ENCODE measurements around the gene PALB2. TPM values are rescaled to one million over a fixed set of nuclear protein-coding genes. Genes with fewer than 3 reads are reported as not detected.

PALB2 gene
- total and polyA plus RNA-seq, 2 of the 8 experiments (the other 6 are each of a cell fraction or from before 2014, with no cell fraction given), result 12.5 to 33.1 TPM

- H3K27ac ChIP-seq (ENCODE audit: low read depth, low read length), result no peak overlapping the region
- H4K91ac ChIP-seq (replicated peaks; ENCODE audit: insufficient read length, low read length), result no peak overlapping the region
- H2BK20ac ChIP-seq (ENCODE audit: low read length), result no peak overlapping the region
- H3K4me3 ChIP-seq (ENCODE audit: extremely low read depth in 1 of 4, insufficient read depth in 2 of 4, low read depth in 3 of 4, low read length in 4 of 4), result no peak overlapping the region
- no peak overlapping the region for H3K18ac ChIP-seq (ENCODE audit: extremely low read depth, low read length)
- peaks cover 5% of the 10 kb centered on the region; the same call in 1 of the 2 replicates for H3K23me2 ChIP-seq (ENCODE audit: low read depth, low read length)
- 88% methylated on average over 8 of the region's 8 CpGs; no CpG with 5 or more reads in 1 of the 2 experiments for WGBS, 2 experiments (ENCODE audit: extremely low coverage in 1 of 2, insufficient coverage in 1 of 2, insufficient read length in 1 of 2, insufficient replicate concordance in 2 of 2, low coverage in 1 of 2, low lambda C conversion rate in 2 of 2, missing lambda C conversion rate in 1 of 2)
- no peak overlapping the region for H3K23ac ChIP-seq (ENCODE audit: insufficient read length)
- no peaks in the 10 kb centered on the region for H3K27me3 ChIP-seq (replicated peaks in 1 of 4; ENCODE audit: control insufficient read depth in 3 of 4, extremely low read depth in 1 of 4, insufficient read depth in 3 of 4, low read length in 3 of 4)
- H3K56ac ChIP-seq (replicated peaks; ENCODE audit: insufficient read length, low read depth, low read length), result no peak overlapping the region
- peaks cover 0 to 2% of the 10 kb centered on the region in 2 experiments; a peak in 2 of 4 replicates for H3K79me2 ChIP-seq (ENCODE audit: control insufficient read depth in 1 of 2, insufficient read depth in 2 of 2, low read length in 2 of 2)
- no peaks in the 10 kb centered on the region for H3K9me3 ChIP-seq (ENCODE audit: insufficient read depth in 2 of 2, low read depth in 1 of 2, low read length in 1 of 2)
- H3K36me3 ChIP-seq (ENCODE audit: control insufficient read depth in 2 of 4, insufficient read depth in 4 of 4, low read length in 3 of 4), result peaks cover 0 to 12% (median 5%) of the 10 kb centered on the region in 4 experiments; a peak in 7 of 8 replicates
- no peak overlapping the region for H2BK15ac ChIP-seq (ENCODE audit: low read length)
- H3K4me2 ChIP-seq (ENCODE audit: insufficient read depth in 1 of 2, low read depth in 2 of 2, low read length in 2 of 2), result no peak overlapping the region
- no peaks in the 10 kb centered on the region for H3K79me1 ChIP-seq (ENCODE audit: low read depth, low read length)
- H4K5ac ChIP-seq (ENCODE audit: insufficient read length, low read depth, low read length), result no peak overlapping the region
- no peak overlapping the region for H3K14ac ChIP-seq (ENCODE audit: insufficient read length)
- no peak overlapping the region for H2BK5ac ChIP-seq (ENCODE audit: low read depth, low read length)
- no peak overlapping the region for H2BK12ac ChIP-seq (ENCODE audit: low read depth, low read length)
- H2AFZ ChIP-seq (ENCODE audit: low read length), result no peak overlapping the region
- H3K4me1 ChIP-seq (replicated peaks in 1 of 4; ENCODE audit: control insufficient read depth in 3 of 4, insufficient read depth in 4 of 4, low read length in 3 of 4), result peaks cover 0 to under 1% (median 0%) of the 10 kb centered on the region in 4 experiments; a peak in 1 of 7 replicates
- H4K8ac ChIP-seq (ENCODE audit: extremely low read depth, insufficient read depth, low read length), result no peak overlapping the region
- FAIRE-seq (no peak), DNase-seq (ENCODE audit: low read depth in 1 of 2, low spot score in 2 of 2) (no peak)
- ChIA-PET CTCF (ENCODE audit: partially characterized antibody) (interaction anchor here (0.8 to 1.4 kb wide), 2 partner anchors 11 to 53 kb away, joined by 3 read pairs; no protein-coding TSS in a partner anchor), POLR2A (ENCODE audit: partially characterized antibody) (interaction anchor here (0.8 to 1.2 kb wide), 2 partner anchors 11 to 18 kb away, joined by 3 read pairs; no protein-coding TSS in a partner anchor)
- no peak overlapping the region for H2AK5ac ChIP-seq (ENCODE audit: low read depth, low read length)
- H4K20me1 ChIP-seq (replicated peaks in 1 of 2; ENCODE audit: control insufficient read depth in 1 of 2, insufficient read depth in 2 of 2, low read length in 2 of 2), result no peaks in the 10 kb centered on the region
- H3K4ac ChIP-seq (replicated peaks; ENCODE audit: insufficient read length, low read depth, low read length), result no peak overlapping the region
- H3K9ac ChIP-seq (replicated peaks in 1 of 4; ENCODE audit: extremely low read depth in 1 of 4, low read depth in 3 of 4, low read length in 3 of 4), result no peak overlapping the region
- H2BK120ac ChIP-seq (replicated peaks; ENCODE audit: low read depth, low read length), result no peak overlapping the region
- TF ChIP-seq RXRA (IDR thresholded peaks at IDR 0.05; ENCODE audit: insufficient read depth, low read depth, low read length) (no peak), MAFK (IDR thresholded peaks at IDR 0.05; ENCODE audit: low read depth, low read length) (no peak), TBP (IDR thresholded peaks at IDR 0.05; ENCODE audit: low read depth, low read length) (no peak), CHD2 (IDR thresholded peaks at IDR 0.05; ENCODE audit: low read length) (no peak), CEBPB (IDR thresholded peaks at IDR 0.05; ENCODE audit: low read depth, low read length) (no peak), EP300 (IDR thresholded peaks at IDR 0.05; ENCODE audit: borderline replicate concordance in 1 of 2, low read depth in 2 of 2, low read length in 2 of 2) (no peak), CHD1 (IDR thresholded peaks at IDR 0.05; ENCODE audit: low read depth, low read length) (no peak), YY1 (IDR thresholded peaks at IDR 0.05; ENCODE audit: low read depth, low read length) (no peak), RBBP5 (IDR thresholded peaks at IDR 0.05; ENCODE audit: borderline replicate concordance, low read depth, low read length) (no peak)
- TF ChIP-seq, protein P1, sequence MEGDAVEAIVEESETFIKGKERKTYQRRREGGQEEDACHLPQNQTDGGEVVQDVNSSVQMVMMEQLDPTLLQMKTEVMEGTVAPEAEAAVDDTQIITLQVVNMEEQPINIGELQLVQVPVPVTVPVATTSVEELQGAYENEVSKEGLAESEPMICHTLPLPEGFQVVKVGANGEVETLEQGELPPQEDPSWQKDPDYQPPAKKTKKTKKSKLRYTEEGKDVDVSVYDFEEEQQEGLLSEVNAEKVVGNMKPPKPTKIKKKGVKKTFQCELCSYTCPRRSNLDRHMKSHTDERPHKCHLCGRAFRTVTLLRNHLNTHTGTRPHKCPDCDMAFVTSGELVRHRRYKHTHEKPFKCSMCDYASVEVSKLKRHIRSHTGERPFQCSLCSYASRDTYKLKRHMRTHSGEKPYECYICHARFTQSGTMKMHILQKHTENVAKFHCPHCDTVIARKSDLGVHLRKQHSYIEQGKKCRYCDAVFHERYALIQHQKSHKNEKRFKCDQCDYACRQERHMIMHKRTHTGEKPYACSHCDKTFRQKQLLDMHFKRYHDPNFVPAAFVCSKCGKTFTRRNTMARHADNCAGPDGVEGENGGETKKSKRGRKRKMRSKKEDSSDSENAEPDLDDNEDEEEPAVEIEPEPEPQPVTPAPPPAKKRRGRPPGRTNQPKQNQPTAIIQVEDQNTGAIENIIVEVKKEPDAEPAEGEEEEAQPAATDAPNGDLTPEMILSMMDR (IDR thresholded peaks at IDR 0.05; ENCODE audit: control extremely low read depth in 1 of 3, insufficient read depth in 1 of 3, low read depth in 1 of 3, low read length in 3 of 3), result no peak
Measured at GRCh38 chr16:23673971-23674614, 33.0 kb upstream of the PALB2 start.

Measured in H1 (cell line).